ENCODE measurements around the gene SCYL2. TPM values are rescaled to one million over a fixed set of nuclear protein-coding genes. Genes with fewer than 3 reads are reported as not detected.

SCYL2 gene
- total and polyA plus RNA-seq, 2 experiments from 2014 or later = 15.0 to 57.5 TPM

- TF ChIP-seq CREB1 (CRISPR knock-in tag; IDR thresholded peaks at IDR 0.05; ENCODE audit: low read depth) (no peak), ZNF331 (CRISPR knock-in tag; IDR thresholded peaks at IDR 0.05; ENCODE audit: low read depth) (no peak)
These were observed 2.0 kb downstream of the SCYL2 start (continued) for GRCh38 chr12:100268835-100269564.

- H3K36me3 Mint-ChIP-seq (ENCODE audit: low read depth) = peaks cover 5% of the 10 kb centered on the region; the same call in 2 of the 3 replicates
- no peak overlapping the region for H3K27ac Mint-ChIP-seq
- TF ChIP-seq EZH2phosphoT487 (IDR thresholded peaks at IDR 0.05; ENCODE audit: unreplicated experiment) = no peak
- no peak for TF ChIP-seq JUNB (IDR thresholded peaks at IDR 0.05; ENCODE audit: unreplicated experiment)
- no peak for TF ChIP-seq NANOG (IDR thresholded peaks at IDR 0.05; ENCODE audit: borderline replicate concordance)
- TF ChIP-seq POLR2AphosphoS5 (IDR thresholded peaks at IDR 0.05; ENCODE audit: low read depth) = no peak
- TF ChIP-seq CTCF (conservative IDR thresholded peaks at IDR 0.05; ENCODE audit: low read depth in 2 of 2) = no peak
- TF ChIP-seq REST (IDR thresholded peaks at IDR 0.05; ENCODE audit: unreplicated experiment) = no peak
- no peak for TF ChIP-seq ZNF114 (CRISPR knock-in tag; IDR thresholded peaks at IDR 0.05)
- no peak for TF ChIP-seq EZH2 (IDR thresholded peaks at IDR 0.05; ENCODE audit: low read depth, unreplicated experiment)
- TF ChIP-seq CREB1 (CRISPR knock-in tag; IDR thresholded peaks at IDR 0.05; ENCODE audit: low read depth) = no peak
- no peak for TF ChIP-seq ETS1 (IDR thresholded peaks at IDR 0.05)
- DNase-seq (ENCODE audit: low spot score) (no peak), ATAC-seq (no peak)
- H3K79me2 ChIP-seq (replicated peaks; ENCODE audit: insufficient read depth) = peaks cover 100% of the 10 kb centered on the region
- H3K9me3 Mint-ChIP-seq = no peaks in the 10 kb centered on the region
- H3K4me1 ChIP-seq (ENCODE audit: insufficient read depth) = peaks cover 21% of the 10 kb centered on the region
- peaks cover 11% of the 10 kb centered on the region; the same call in 1 of the 2 replicates for H4K20me1 ChIP-seq (replicated peaks; ENCODE audit: insufficient read depth)
- H3K27me3 ChIP-seq (ENCODE audit: insufficient read depth) = no peaks in the 10 kb centered on the region
- no peak overlapping the region for H3K4me3 Mint-ChIP-seq
- H3K4me1 Mint-ChIP-seq = peaks cover 28% of the 10 kb centered on the region
- no peak overlapping the region for H3K27ac ChIP-seq (ENCODE audit: low read depth)
- H2AFZ ChIP-seq = no peak overlapping the region
- H3K4me3 ChIP-seq = no peak overlapping the region
- no peaks in the 10 kb centered on the region for H3K36me3 ChIP-seq (ENCODE audit: insufficient read depth)
- H3K4me2 ChIP-seq = no peak overlapping the region
- H3F3A ChIP-seq (replicated peaks; ENCODE audit: low read depth) = no peaks in the 10 kb centered on the region
- H3K27me3 Mint-ChIP-seq (ENCODE audit: insufficient read depth, low read depth, poor library complexity) = no peaks in the 10 kb centered on the region
- no peaks in the 10 kb centered on the region for H3K9me2 ChIP-seq (ENCODE audit: insufficient read depth)
These were observed 6.8 kb downstream of the SCYL2 start for GRCh38 chr12:100273782-100274181.

All from GM23338 (cell line).